Panc1 (cell line): ENCODE measurements around the gene INPP5B. TPM values are rescaled to one million over a fixed set of nuclear protein-coding genes. Genes with fewer than 3 reads are reported as not detected.
"Not testable (repeated sequence)": the region's sequence is repeated elsewhere in the genome, so short reads cannot be mapped to it uniquely, and the experiment has no call there.

Experiments
- ATAC-seq: fragments of 200-7000 bp; cut with Tn5 transposase; 2 replicates; pipeline ENCODE4 v1.9.1; 2020; ENCODE audit warnings: mild to moderate bottlenecking, moderate library complexity
- BruUV-seq: library from RNA; stranded (reverse); fragments of 400-500 nt; replicated peaks from 2 replicates; lab custom pipeline; 2021; lab: Mats Ljungman, UMichigan
- CTCF ChIA-PET: fragments of 300-600 bp; sonication (Branson Sonifier 250); formaldehyde crosslinking; loops from one replicate; lab custom pipeline; 2022; ENCODE audit warnings: antibody characterized with exemption; lab: Charles Lee
- POLR2A ChIA-PET: fragments of 300-600 bp; sonication (Branson Sonifier 250); formaldehyde crosslinking; loops from one replicate; lab custom pipeline; 2022; ENCODE audit warnings: antibody characterized with exemption; lab: Charles Lee
- DNase-seq: peaks from one replicate; pipeline ENCODE4 v3.0.0-alpha.2; 2010; ENCODE audit warnings: low read depth, low spot score
- H3K27ac ChIP-seq: 2 replicates; pipeline ENCODE4 v1.5.1; 2011; ENCODE audit warnings: mild to moderate bottlenecking, low read length, inconsistent platforms
- H3K27me3 ChIP-seq: fragments of 200-500 bp; sonication (Bioruptor generic); 2 replicates; pipeline ENCODE4 v1.6.0; 2014; ENCODE audit warnings: low read length, inconsistent platforms; ENCODE audit not compliant: control insufficient read depth, insufficient read depth
- H3K36me3 ChIP-seq: fragments of 200-500 bp; sonication (Bioruptor generic); 2 replicates; pipeline ENCODE4 v1.5.1; 2014; ENCODE audit warnings: inconsistent platforms, mild to moderate bottlenecking, low read length, moderate library complexity; ENCODE audit not compliant: control insufficient read depth, insufficient read depth
- H3K4me1 ChIP-seq: 2 replicates; pipeline ENCODE4 v1.5.1; 2011; ENCODE audit warnings: inconsistent platforms, mild to moderate bottlenecking, low read length, moderate library complexity; ENCODE audit not compliant: control insufficient read depth, insufficient read depth
- H3K4me3 ChIP-seq, 2 experiments: 2 replicates each; pipeline ENCODE4 v1.5.1; 2011 to 2012; ENCODE audit warnings: low read depth in 2 of 2, low read length in 2 of 2, mild to moderate bottlenecking in 2 of 2, inconsistent platforms in 1 of 2, moderate library complexity in 1 of 2
- H3K9me3 ChIP-seq: fragments of 200-500 bp; sonication (Bioruptor generic); 2 replicates; pipeline ENCODE4 v1.5.1; 2014; ENCODE audit warnings: low read depth, mild to moderate bottlenecking, inconsistent platforms, low read length, moderate library complexity; ENCODE audit not compliant: control insufficient read depth, insufficient read depth
- CTCF ChIP-seq: fragments of 450-650 bp; IDR thresholded peaks from 2 replicates; pipeline ENCODE4 v1.5.1; 2017; ENCODE audit warnings: mild to moderate bottlenecking
- POLR2AphosphoS5 ChIP-seq: IDR thresholded peaks from 2 replicates; pipeline ENCODE4 v1.6.1; 2012; ENCODE audit warnings: mild to moderate bottlenecking, low read depth, low read length, moderate library complexity
- REST ChIP-seq, 2 experiments: IDR thresholded peaks; 2 replicates each; pipeline ENCODE4 v1.6.1; 2011 to 2012; ENCODE audit warnings: low read depth in 2 of 2, control low read depth in 1 of 2, low read length in 1 of 2, mild to moderate bottlenecking in 1 of 2, moderate library complexity in 1 of 2; ENCODE audit not compliant: insufficient read depth in 1 of 2
- SIN3A ChIP-seq: IDR thresholded peaks from 2 replicates; pipeline ENCODE4 v1.6.1; 2012; ENCODE audit warnings: low read depth, mild to moderate bottlenecking, low read length, moderate library complexity, borderline replicate concordance; ENCODE audit not compliant: insufficient read depth
- TCF7L2 ChIP-seq: IDR thresholded peaks from 2 replicates; pipeline ENCODE4 v1.6.1; 2011; ENCODE audit warnings: mild to moderate bottlenecking, low read depth, low read length, inconsistent platforms
- in situ Hi-C: cut with HindIII; loops from 2 replicates; pipeline ENCODE4 v1.10.0; 2016; ENCODE audit warnings: low sequenced_read_pairs, low pct_unique_long_range_greater_than_20kb
- intact Hi-C: fragments of 100-400 bp; cut with micrococcal nuclease; formaldehyde crosslinking; loops from one replicate; pipeline ENCODE4 v1.10.0; 2022; ENCODE audit not compliant: unreplicated experiment
- total RNA-seq: library from RNA; stranded (reverse); gene quantifications from one replicate; pipeline ENCODE4 v1.2.1, GENCODE V29; 2021; ENCODE audit not compliant: unreplicated experiment

The INPP5B gene
- total RNA-seq, 1 experiment from 2014 or later, result 17.7 TPM

DNA sequence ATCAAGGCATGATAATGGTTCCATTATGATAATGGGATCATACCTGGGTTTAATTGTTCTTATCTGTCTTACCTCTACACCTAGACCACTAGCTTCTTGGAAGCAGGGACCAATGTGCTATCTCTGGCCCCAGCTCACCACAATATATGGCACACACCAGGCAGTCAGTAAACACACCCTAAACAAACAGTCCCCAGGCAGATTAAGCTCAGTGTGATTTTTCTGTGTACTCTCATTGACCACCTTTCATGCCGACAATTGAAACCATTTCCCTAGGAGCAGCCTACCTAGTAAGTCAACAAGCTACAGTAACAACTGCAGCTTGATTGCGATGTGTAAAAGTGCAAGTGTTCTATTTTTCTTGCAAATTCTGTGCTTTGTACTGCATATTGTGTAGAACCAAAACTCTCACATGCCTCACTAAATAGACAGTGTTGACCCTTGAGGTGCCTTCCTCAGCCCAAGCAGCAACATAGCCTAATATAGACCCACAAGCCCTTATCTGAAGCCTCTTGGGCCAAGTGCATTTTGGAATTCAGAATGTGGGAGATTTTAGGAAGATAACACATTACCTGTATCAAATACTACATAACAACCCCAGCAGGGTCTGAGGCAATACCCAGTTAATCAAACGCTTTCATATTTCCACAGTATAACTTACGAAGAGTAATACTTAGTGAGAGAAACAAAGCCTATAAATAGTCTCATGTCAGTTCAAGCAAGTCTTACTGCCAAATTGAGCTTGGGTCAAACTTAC lies 32.0 kb downstream of the INPP5B start:
- CTCF ChIA-PET, result no interaction called here
- no peaks in the 10 kb centered on the region for H3K9me3 ChIP-seq
- DNase-seq (no peak), ATAC-seq (no peak)
- no peak for TF ChIP-seq TCF7L2
- TF ChIP-seq SIN3A, result no peak
- no peak for TF ChIP-seq POLR2AphosphoS5
- TF ChIP-seq CTCF, result no peak
- TF ChIP-seq REST (IDR thresholded peaks at IDR 0.05; ENCODE audit: insufficient read depth in 1 of 2, low read depth in 2 of 2, low read length in 1 of 2), result no peak
- intact Hi-C loops (no loop called here), in situ Hi-C loops (no loop called here)
- H3K27me3 ChIP-seq, result no peaks in the 10 kb centered on the region
- BruUV-seq, result no TSS peak
- no peak overlapping the region for H3K4me3 ChIP-seq
- H3K4me1 ChIP-seq, result no peaks in the 10 kb centered on the region
- no peak overlapping the region for H3K27ac ChIP-seq
- H3K36me3 ChIP-seq, result no peaks in the 10 kb centered on the region
- POLR2A ChIA-PET, result no interaction called here

- BruUV-seq, H3K36me3 ChIP-seq, intact Hi-C loops, H3K27me3 ChIP-seq, in situ Hi-C loops, POLR2A ChIA-PET, ATAC-seq, DNase-seq, H3K4me3 ChIP-seq, H3K4me1 ChIP-seq, H3K9me3 ChIP-seq, H3K27ac ChIP-seq, CTCF ChIA-PET: not testable (repeated sequence)
These were observed 35.4 kb downstream of the INPP5B start for GRCh38 chr1:37911478-37911877.

- H3K27me3 ChIP-seq, DNase-seq, H3K36me3 ChIP-seq, intact Hi-C loops, H3K9me3 ChIP-seq, H3K4me1 ChIP-seq, in situ Hi-C loops, H3K27ac ChIP-seq, POLR2A ChIA-PET, BruUV-seq, ATAC-seq, H3K4me3 ChIP-seq, CTCF ChIA-PET: not testable (repeated sequence)
These were observed 36.0 kb downstream of the INPP5B start for GRCh38 chr1:37910886-37911285.

DNA sequence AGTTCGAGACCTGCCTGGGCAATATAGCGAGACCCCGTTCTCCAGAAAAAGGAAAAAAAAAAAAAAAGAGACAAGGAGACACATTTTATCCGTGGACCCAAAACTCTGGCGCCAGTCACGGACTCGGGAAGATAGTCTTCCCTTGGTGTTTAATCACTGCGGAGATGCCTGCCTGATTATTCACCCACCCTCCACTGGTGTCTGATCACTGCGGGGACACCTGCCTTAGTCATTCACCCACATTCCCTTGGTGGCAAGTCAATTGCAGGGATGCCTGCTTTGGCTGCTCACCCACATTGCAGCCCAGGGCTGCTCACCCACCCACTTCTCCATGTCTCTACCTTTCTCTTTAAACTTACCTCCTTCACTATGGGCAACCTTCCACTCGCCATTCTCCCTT lies 38.3 kb downstream of the INPP5B start:
- H3K27ac ChIP-seq, H3K9me3 ChIP-seq, intact Hi-C loops, H3K4me3 ChIP-seq, H3K4me1 ChIP-seq, DNase-seq, POLR2A ChIA-PET, ATAC-seq, BruUV-seq, CTCF ChIA-PET, in situ Hi-C loops, H3K36me3 ChIP-seq, H3K27me3 ChIP-seq: not testable (repeated sequence)

DNA sequence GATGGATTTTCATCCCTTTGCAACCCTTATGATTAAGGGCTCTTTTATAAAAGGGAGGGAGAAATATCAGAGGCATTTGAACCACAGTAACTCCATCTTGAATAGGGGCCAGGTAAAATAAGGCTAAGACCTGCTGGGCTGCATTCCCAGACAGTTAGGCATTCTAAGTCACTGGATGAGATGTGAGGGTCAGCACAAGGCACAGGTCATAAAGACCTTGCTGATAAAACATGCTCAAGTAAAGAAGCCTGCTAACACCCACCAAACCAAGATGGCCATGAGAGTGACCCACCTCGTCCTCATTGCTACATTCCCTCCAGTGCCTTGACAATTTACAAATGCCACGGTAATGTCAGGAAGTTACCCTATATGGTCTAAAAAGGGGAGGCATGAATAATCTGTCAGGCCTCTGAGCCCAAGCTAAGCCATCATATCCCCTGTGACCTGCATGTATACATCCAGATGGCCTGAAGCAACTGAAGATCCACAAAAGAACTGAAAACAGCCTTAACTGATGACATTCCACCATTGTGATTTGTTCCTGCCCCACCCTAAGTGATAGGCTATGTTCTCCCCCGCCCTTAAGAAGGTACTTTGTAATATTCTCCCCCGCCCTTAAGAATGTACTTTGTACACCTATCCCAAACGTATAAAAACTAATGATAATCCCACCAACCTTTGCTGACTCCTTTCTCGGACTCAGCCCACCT lies 39.3 kb downstream of the INPP5B start:
- ATAC-seq, H3K27me3 ChIP-seq, in situ Hi-C loops, POLR2A ChIA-PET, intact Hi-C loops, DNase-seq, H3K4me3 ChIP-seq, H3K36me3 ChIP-seq, CTCF ChIA-PET, H3K9me3 ChIP-seq, H3K27ac ChIP-seq, H3K4me1 ChIP-seq, BruUV-seq: not testable (repeated sequence)
